Trophoblast cell (in vitro differentiated cells and primary cell): ENCODE data around the gene SLC25A1.
"Not testable (repeated sequence)": the region's sequence is repeated elsewhere in the genome, so short reads cannot be mapped to it uniquely, and the experiment has no call there.

ENCODE experiments used
- DNase-seq, 2 donors: peaks; one replicate each; pipeline ENCODE4 v3.0.0-alpha.2; 2016
- H2AFZ ChIP-seq: 2 replicates; pipeline ENCODE4 v1.6.1; 2013; ENCODE audit warnings: low read length, moderate library complexity, mild to moderate bottlenecking; ENCODE audit not compliant: insufficient read depth, poor library complexity
- H2AK5ac ChIP-seq: 2 replicates; pipeline ENCODE4 v1.6.1; 2013; ENCODE audit warnings: mild to moderate bottlenecking, low read length
- H2BK120ac ChIP-seq: 2 replicates; pipeline ENCODE4 v1.6.1; 2013; ENCODE audit warnings: low read length, mild to moderate bottlenecking, moderate library complexity; ENCODE audit not compliant: insufficient read depth, poor library complexity
- H2BK12ac ChIP-seq: 2 replicates; pipeline ENCODE4 v1.6.1; 2013; ENCODE audit warnings: mild to moderate bottlenecking, low read length, moderate library complexity
- H2BK5ac ChIP-seq: 2 replicates; pipeline ENCODE4 v1.6.1; 2013; ENCODE audit warnings: low read length, low read depth, moderate library complexity, mild to moderate bottlenecking; ENCODE audit not compliant: poor library complexity
- H3K14ac ChIP-seq: 2 replicates; pipeline ENCODE4 v1.6.1; 2013; ENCODE audit warnings: mild to moderate bottlenecking, low read length
- H3K18ac ChIP-seq: 2 replicates; pipeline ENCODE4 v1.6.1; 2013; ENCODE audit warnings: mild to moderate bottlenecking, low read length
- H3K23ac ChIP-seq: 2 replicates; pipeline ENCODE4 v1.6.1; 2013; ENCODE audit warnings: low read length
- H3K27ac ChIP-seq: 2 replicates; pipeline ENCODE4 v1.5.1; 2013; ENCODE audit warnings: low read depth, mild to moderate bottlenecking, inconsistent platforms, low read length, moderate library complexity
- H3K27me3 ChIP-seq: 2 replicates; pipeline ENCODE4 v1.6.1; 2013; ENCODE audit warnings: inconsistent platforms, mild to moderate bottlenecking, low read length, moderate library complexity; ENCODE audit not compliant: insufficient read depth
- H3K36me3 ChIP-seq, 2 experiments: 1 replicate in 1 of 2; 2 replicates in 1 of 2; pipeline ENCODE4 v1.6.1; 2013; ENCODE audit warnings: low read length in 2 of 2, mild to moderate bottlenecking in 2 of 2, moderate library complexity in 1 of 2; ENCODE audit not compliant: insufficient read depth in 2 of 2, control insufficient read depth in 1 of 2
- H3K4ac ChIP-seq: 2 replicates; pipeline ENCODE4 v1.6.1; 2013; ENCODE audit warnings: low read depth, mild to moderate bottlenecking, low read length, moderate library complexity
- H3K4me1 ChIP-seq, 2 experiments: 1 replicate in 1 of 2; 2 replicates in 1 of 2; pipeline ENCODE4 v1.6.1; 2013; ENCODE audit warnings: low read length in 2 of 2, mild to moderate bottlenecking in 2 of 2, moderate library complexity in 1 of 2; ENCODE audit not compliant: insufficient read depth in 2 of 2, control insufficient read depth in 1 of 2
- H3K4me2 ChIP-seq: 2 replicates; pipeline ENCODE4 v1.6.1; 2013; ENCODE audit warnings: inconsistent platforms, mild to moderate bottlenecking, low read length, moderate library complexity
- H3K4me3 ChIP-seq: 2 replicates; pipeline ENCODE4 v1.5.1; 2013; ENCODE audit warnings: mild to moderate bottlenecking, low read depth, low read length, inconsistent platforms
- H3K79me1 ChIP-seq: one replicate; pipeline ENCODE4 v1.6.1; 2013; ENCODE audit warnings: low read length
- H3K79me2 ChIP-seq: 2 replicates; pipeline ENCODE4 v1.6.1; 2013; ENCODE audit warnings: low read length, mild to moderate bottlenecking; ENCODE audit not compliant: control insufficient read depth, insufficient read depth, poor library complexity
- H3K9ac ChIP-seq: 2 replicates; pipeline ENCODE4 v1.6.1; 2013; ENCODE audit warnings: mild to moderate bottlenecking, low read length
- H3K9me3 ChIP-seq: 2 replicates; pipeline ENCODE4 v1.6.1; 2013; ENCODE audit warnings: low read depth, mild to moderate bottlenecking, control low read depth, inconsistent platforms, low read length; ENCODE audit not compliant: insufficient read depth
- H4K12ac ChIP-seq: 2 replicates; pipeline ENCODE4 v1.6.1; 2013; ENCODE audit warnings: low read depth, mild to moderate bottlenecking, low read length, moderate library complexity
- H4K8ac ChIP-seq: 2 replicates; pipeline ENCODE4 v1.6.1; 2013; ENCODE audit warnings: low read depth, mild to moderate bottlenecking, low read length, moderate library complexity
- H4K91ac ChIP-seq: one replicate; pipeline ENCODE4 v1.6.1; 2013; ENCODE audit warnings: low read depth, mild to moderate bottlenecking, low read length, moderate library complexity
- WGBS: extraction: QIAGEN DNeasy Blood & Tissue Kit; methylation state at CpG from one replicate; pipeline ENCODE4 v1.1.7; 2013; ENCODE audit warnings: missing lambda C conversion rate; ENCODE audit not compliant: insufficient read length, insufficient coverage; ENCODE audit errors: extremely low coverage; 5-methylcytosine and 5-hydroxymethylcytosine counted together

SLC25A1 gene

GRCh38 chr22:19166421-19166820 lies 12.1 kb downstream of the SLC25A1 start:
- H3K79me2 ChIP-seq = peaks cover 2% of the 10 kb centered on the region
- peaks cover 6 to 7% of the 10 kb centered on the region in 2 experiments for H3K4me1 ChIP-seq
- H2AFZ ChIP-seq = no peak overlapping the region
- no peak overlapping the region for H4K12ac ChIP-seq
- no peak overlapping the region for H3K4me3 ChIP-seq
- H3K23ac ChIP-seq = no peak overlapping the region
- peaks cover 6% of the 10 kb centered on the region for H3K79me1 ChIP-seq
- H3K27ac ChIP-seq = no peak overlapping the region
- WGBS = no CpG with 5 or more reads among the region's 8 CpGs
- H3K14ac ChIP-seq = no peak overlapping the region
- H2BK120ac ChIP-seq = no peak overlapping the region
- H3K36me3 ChIP-seq = no peaks in the 10 kb centered on the region
- peaks cover 25% of the 10 kb centered on the region for H3K27me3 ChIP-seq
- H4K91ac ChIP-seq = no peak overlapping the region
- no peak for DNase-seq
- no peak overlapping the region for H2BK12ac ChIP-seq
- H4K8ac ChIP-seq = no peak overlapping the region
- H3K9ac ChIP-seq = no peak overlapping the region
- H3K4me2 ChIP-seq = no peak overlapping the region
- H2AK5ac ChIP-seq = no peak overlapping the region
- no peak overlapping the region for H2BK5ac ChIP-seq
- no peaks in the 10 kb centered on the region for H3K9me3 ChIP-seq
- no peak overlapping the region for H3K4ac ChIP-seq
- no peak overlapping the region for H3K18ac ChIP-seq

- Histone ChIP-seq H3K9me3 (no peaks in the 10 kb centered on the region), H3K9ac (no peak overlapping the region), H3K4me3 (no peak overlapping the region), H2BK120ac (no peak overlapping the region), H2AFZ (no peak overlapping the region), H4K91ac (no peak overlapping the region), H3K4ac (no peak overlapping the region), H4K12ac (no peak overlapping the region), H3K27ac (no peak overlapping the region), H2BK12ac (no peak overlapping the region), H3K79me1 (no peaks in the 10 kb centered on the region), H3K4me2 (no peak overlapping the region), H2AK5ac (no peak overlapping the region), H3K18ac (no peak overlapping the region), H3K36me3 (no peaks in the 10 kb centered on the region), H3K14ac (no peak overlapping the region), H4K8ac (no peak overlapping the region), H3K4me1 (no peaks in the 10 kb centered on the region), H3K23ac (no peak overlapping the region), H3K79me2 (no peaks in the 10 kb centered on the region), H2BK5ac (no peak overlapping the region), H3K27me3 (peaks cover 15% of the 10 kb centered on the region)
- DNase-seq = no peak
- no CpG with 5 or more reads among the region's 6 CpGs for WGBS
Measured at GRCh38 chr22:19164425-19164824, 14.1 kb downstream of the SLC25A1 start.

GRCh38 chr22:19158649-19159048 lies 19.9 kb downstream of the SLC25A1 start:
- H3K27ac ChIP-seq, H2AFZ ChIP-seq, H3K4me1 ChIP-seq, H3K4ac ChIP-seq, H3K36me3 ChIP-seq, H3K14ac ChIP-seq, H3K27me3 ChIP-seq, H4K91ac ChIP-seq, H3K18ac ChIP-seq, H2BK120ac ChIP-seq, H3K9ac ChIP-seq, H4K12ac ChIP-seq, H3K23ac ChIP-seq, DNase-seq, H4K8ac ChIP-seq, H3K4me2 ChIP-seq, H3K79me2 ChIP-seq, H3K4me3 ChIP-seq, H2AK5ac ChIP-seq, H2BK5ac ChIP-seq, H3K79me1 ChIP-seq, H3K9me3 ChIP-seq, H2BK12ac ChIP-seq: not testable (repeated sequence)
- no CpG with 5 or more reads among the region's 11 CpGs for WGBS

GRCh38 chr22:19156109-19156508 lies 22.4 kb downstream of the SLC25A1 start:
- peaks cover 16% of the 10 kb centered on the region for H3K27me3 ChIP-seq
- WGBS = no CpG with 5 or more reads among the region's 9 CpGs
- H3K23ac ChIP-seq, H4K8ac ChIP-seq, H3K79me2 ChIP-seq, H2BK12ac ChIP-seq, H2BK5ac ChIP-seq, H3K79me1 ChIP-seq, H3K4me3 ChIP-seq, DNase-seq, H4K12ac ChIP-seq, H3K9ac ChIP-seq, H2AK5ac ChIP-seq, H2AFZ ChIP-seq, H3K4me1 ChIP-seq, H3K4ac ChIP-seq, H3K9me3 ChIP-seq, H3K18ac ChIP-seq, H3K4me2 ChIP-seq, H4K91ac ChIP-seq, H2BK120ac ChIP-seq, H3K27ac ChIP-seq, H3K36me3 ChIP-seq, H3K14ac ChIP-seq: not testable (repeated sequence)
